ENCODE data around the gene TXNL4B.

- no peak for TF ChIP-seq POLR2AphosphoS5 (IDR thresholded peaks at IDR 0.05; ENCODE audit: low read length)
- no peak for TF ChIP-seq EZH2 (IDR thresholded peaks at IDR 0.05; ENCODE audit: borderline replicate concordance, control insufficient read depth, low read depth, low read length)
These were observed 41.6 kb downstream of the TXNL4B start for GRCh38 chr16:72051818-72052217.
